NCI-H2107 treated with DMSO at 0.1 percent for 48 hours (cell line): ENCODE data around the gene SEBOX.
"Not testable (repeated sequence)": the region's sequence is repeated elsewhere in the genome, so short reads cannot be mapped to it uniquely, and the experiment has no call there.

ENCODE experiments used
- DNase-seq: peaks from one replicate; lab custom pipeline; 2025; ENCODE audit not compliant: unreplicated experiment; lab: John Stamatoyannopoulos, UW

SEBOX gene

GRCh38 chr17:28342313-28342712, 22.7 kb downstream of the SEBOX start:
- DNase-seq = no peak

- DNase-seq = no peak
Observed at GRCh38 chr17:28341516-28341915, 23.5 kb downstream of the SEBOX start.

GRCh38 chr17:28340374-28340773, 24.6 kb downstream of the SEBOX start:
- no peak for DNase-seq

- no peak for DNase-seq
Observed at GRCh38 chr17:28339431-28339830, 25.6 kb downstream of the SEBOX start.

GRCh38 chr17:28338769-28339212, 26.2 kb downstream of the SEBOX start:
- not testable (repeated sequence) for DNase-seq

- DNase-seq = no peak
Observed at GRCh38 chr17:28338056-28338768, 26.8 kb downstream of the SEBOX start.

GRCh38 chr17:28335959-28336871, 28.8 kb downstream of the SEBOX start:
- DNase-seq = peak; percentile 32

GRCh38 chr17:28335201-28335958, 29.6 kb downstream of the SEBOX start, which contains the start of the genes IFT20 and TNFAIP1:
TSS of gene IFT20 (minus strand) at chr17:28335472. CDS start at chr17:28331985, 3,487 bp downstream.
TSS of gene TNFAIP1 (plus strand) at chr17:28335761. CDS start at chr17:28339522, 3,761 bp downstream.
- DNase-seq = peak; percentile 97

GRCh38 chr17:28334666-28335200, 30.3 kb downstream of the SEBOX start:
- no peak for DNase-seq

- DNase-seq = no peak
Observed at GRCh38 chr17:28334171-28334570, 30.8 kb downstream of the SEBOX start.

- no peak for DNase-seq
Observed at GRCh38 chr17:28333083-28333746, 31.8 kb downstream of the SEBOX start.

- no peak for DNase-seq
Observed at GRCh38 chr17:28331891-28332420, 33.0 kb downstream of the SEBOX start.

GRCh38 chr17:28330671-28331070, 34.3 kb downstream of the SEBOX start:
- no peak for DNase-seq

- DNase-seq = no peak
Observed at GRCh38 chr17:28328325-28328724, 36.7 kb downstream of the SEBOX start.

- no peak for DNase-seq
Observed at GRCh38 chr17:28327709-28328108, 37.3 kb downstream of the SEBOX start.

GRCh38 chr17:28327031-28327607, 37.9 kb downstream of the SEBOX start:
- DNase-seq = no peak

GRCh38 chr17:28326114-28326513, 38.9 kb downstream of the SEBOX start:
- no peak for DNase-seq

GRCh38 chr17:28325211-28325610, 39.8 kb downstream of the SEBOX start:
- DNase-seq = no peak

GRCh38 chr17:28324781-28325180, 40.2 kb downstream of the SEBOX start:
- no peak for DNase-seq
